ENCODE data around the gene STXBP2.

STXBP2 gene

GRCh38 chr19:7596211-7596937 lies 40.5 kb upstream of the STXBP2 start:
- Histone ChIP-seq H3K9me3 (ENCODE audit: control insufficient read depth, low read length) (no peaks in the 10 kb centered on the region), H3K4me2 (ENCODE audit: low read length) (peak overlapping the region; percentile 58), H2AFZ (peak overlapping the region; percentile 58), H3K27me3 (ENCODE audit: control insufficient read depth, insufficient read depth, low read length) (no peaks in the 10 kb centered on the region), H3K4me1 (peaks cover 2% of the 10 kb centered on the region), H3K9ac (peak overlapping the region; percentile 76), H3K36me3 (ENCODE audit: control insufficient read depth, insufficient read depth, low read length) (no peaks in the 10 kb centered on the region), H3K79me2 (no peaks in the 10 kb centered on the region), H3K4me3 (ENCODE audit: low read depth, low read length) (peak overlapping the region; percentile 43), H3K27ac (no peak overlapping the region)
- TF ChIP-seq CTCF (IDR thresholded peaks at IDR 0.05): no peak

GRCh38 chr19:7597689-7598088 lies 39.2 kb upstream of the STXBP2 start:
- no peaks in the 10 kb centered on the region for H3K9me3 ChIP-seq (ENCODE audit: control insufficient read depth, low read length)
- peaks cover 8% of the 10 kb centered on the region for H3K4me1 ChIP-seq
- no peak for TF ChIP-seq CTCF (IDR thresholded peaks at IDR 0.05)
- no peaks in the 10 kb centered on the region for H3K27me3 ChIP-seq (ENCODE audit: control insufficient read depth, insufficient read depth, low read length)
- H3K4me3 ChIP-seq (ENCODE audit: low read depth, low read length): no peak overlapping the region
- H3K4me2 ChIP-seq (ENCODE audit: low read length): no peak overlapping the region
- no peaks in the 10 kb centered on the region for H3K79me2 ChIP-seq
- no peaks in the 10 kb centered on the region for H3K36me3 ChIP-seq (ENCODE audit: control insufficient read depth, insufficient read depth, low read length)
- H2AFZ ChIP-seq: no peak overlapping the region
- no peak overlapping the region for H3K9ac ChIP-seq
- no peak overlapping the region for H3K27ac ChIP-seq

GRCh38 chr19:7598180-7598579 lies 38.7 kb upstream of the STXBP2 start:
- no peaks in the 10 kb centered on the region for H3K27me3 ChIP-seq (ENCODE audit: control insufficient read depth, insufficient read depth, low read length)
- H3K27ac ChIP-seq: no peak overlapping the region
- TF ChIP-seq CTCF (IDR thresholded peaks at IDR 0.05): no peak
- H3K9ac ChIP-seq: no peak overlapping the region
- H3K4me2 ChIP-seq (ENCODE audit: low read length): no peak overlapping the region
- no peaks in the 10 kb centered on the region for H3K79me2 ChIP-seq
- H3K4me3 ChIP-seq (ENCODE audit: low read depth, low read length): no peak overlapping the region
- H2AFZ ChIP-seq: no peak overlapping the region
- no peaks in the 10 kb centered on the region for H3K36me3 ChIP-seq (ENCODE audit: control insufficient read depth, insufficient read depth, low read length)
- H3K4me1 ChIP-seq: peaks cover 8% of the 10 kb centered on the region
- no peaks in the 10 kb centered on the region for H3K9me3 ChIP-seq (ENCODE audit: control insufficient read depth, low read length)

GRCh38 chr19:7600721-7601120 lies 36.2 kb upstream of the STXBP2 start:
- Histone ChIP-seq H3K9ac (no peak overlapping the region), H2AFZ (no peak overlapping the region), H3K36me3 (ENCODE audit: control insufficient read depth, insufficient read depth, low read length) (no peaks in the 10 kb centered on the region), H3K27me3 (ENCODE audit: control insufficient read depth, insufficient read depth, low read length) (no peaks in the 10 kb centered on the region), H3K79me2 (no peaks in the 10 kb centered on the region), H3K27ac (no peak overlapping the region), H3K9me3 (ENCODE audit: control insufficient read depth, low read length) (no peaks in the 10 kb centered on the region), H3K4me2 (ENCODE audit: low read length) (no peak overlapping the region), H3K4me1 (peaks cover 8% of the 10 kb centered on the region), H3K4me3 (ENCODE audit: low read depth, low read length) (no peak overlapping the region)
- TF ChIP-seq CTCF (IDR thresholded peaks at IDR 0.05): no peak

All from parathyroid adenoma (tissue), 2 donors.